Kidney glomerular epithelial cell (primary cell): ENCODE measurements around the gene RARG.
A peak's percentile ranks its signal among the peaks of the same experiment; 100 is the strongest.

Experiments
- DNase-seq: peaks from one replicate; lab custom pipeline; 2025; lab: John Stamatoyannopoulos, UW

The RARG gene

GRCh38 chr12:53223389-53224060 is 8.5 kb downstream of the RARG start:
- no peak for DNase-seq

GRCh38 chr12:53222806-53223261 is 9.2 kb downstream of the RARG start:
- no peak for DNase-seq

DNA sequence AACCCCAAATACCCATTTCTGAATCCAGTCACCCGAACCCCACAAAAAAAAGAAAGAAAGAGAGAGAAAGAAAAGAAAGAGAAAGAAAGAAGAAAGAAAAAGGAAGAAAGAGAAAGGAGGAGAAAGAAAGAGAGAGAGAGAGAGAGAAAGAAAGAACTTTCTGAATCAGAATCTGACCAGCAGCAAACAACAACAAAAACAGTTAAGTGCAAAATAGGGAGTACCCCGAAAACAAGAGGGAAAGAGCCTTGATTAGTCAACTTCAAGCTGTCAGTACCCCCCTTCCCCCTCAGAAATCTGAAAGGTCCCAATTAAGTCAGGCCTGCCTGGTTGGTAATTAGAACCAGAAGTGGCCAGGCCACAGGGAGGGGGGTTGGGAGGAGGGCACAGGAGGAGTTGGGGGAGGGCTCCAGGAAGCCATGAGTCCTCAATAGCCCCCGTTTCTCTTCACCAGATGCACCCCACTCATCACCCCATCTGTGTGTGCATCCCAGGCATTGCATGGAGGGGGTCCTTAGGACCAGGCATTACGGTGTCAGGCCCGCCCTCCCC is 9.8 kb downstream of the RARG start:
- no peak for DNase-seq

GRCh38 chr12:53221203-53222080 is 10.6 kb downstream of the RARG start:
- DNase-seq, result peak; percentile 48

- DNase-seq, result peak; percentile 90
These were observed 11.3 kb downstream of the RARG start for GRCh38 chr12:53220694-53221202.

- DNase-seq, result no peak
These were observed 11.9 kb downstream of the RARG start for GRCh38 chr12:53219956-53220693.

GRCh38 chr12:53219292-53219955 is 12.6 kb downstream of the RARG start:
- no peak for DNase-seq

- no peak for DNase-seq
These were observed 13.3 kb downstream of the RARG start for GRCh38 chr12:53218551-53219291.

- no peak for DNase-seq
These were observed 14.1 kb downstream of the RARG start for GRCh38 chr12:53217931-53218307.

- DNase-seq, result no peak
These were observed 14.7 kb downstream of the RARG start for GRCh38 chr12:53217051-53217930.

DNA sequence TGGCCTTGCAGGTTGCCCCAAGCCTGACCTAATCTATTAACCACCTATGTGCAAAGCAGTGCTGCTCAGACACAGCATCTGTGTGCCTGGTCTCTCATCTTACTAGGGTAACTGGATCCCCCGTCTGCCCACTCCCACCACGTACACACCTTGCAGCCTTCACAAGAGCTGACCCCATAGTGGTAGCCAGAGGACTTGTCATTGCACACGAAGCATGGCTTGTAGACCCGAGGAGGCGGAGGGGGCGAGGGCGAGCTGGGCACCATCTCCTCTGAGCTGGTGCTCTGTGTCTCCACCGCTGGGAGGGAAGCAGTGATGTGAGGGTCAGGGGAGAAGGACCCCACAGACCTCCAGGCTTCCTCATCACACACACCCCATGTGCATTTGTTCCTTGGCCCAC is 16.5 kb downstream of the RARG start:
- DNase-seq, result no peak

DNA sequence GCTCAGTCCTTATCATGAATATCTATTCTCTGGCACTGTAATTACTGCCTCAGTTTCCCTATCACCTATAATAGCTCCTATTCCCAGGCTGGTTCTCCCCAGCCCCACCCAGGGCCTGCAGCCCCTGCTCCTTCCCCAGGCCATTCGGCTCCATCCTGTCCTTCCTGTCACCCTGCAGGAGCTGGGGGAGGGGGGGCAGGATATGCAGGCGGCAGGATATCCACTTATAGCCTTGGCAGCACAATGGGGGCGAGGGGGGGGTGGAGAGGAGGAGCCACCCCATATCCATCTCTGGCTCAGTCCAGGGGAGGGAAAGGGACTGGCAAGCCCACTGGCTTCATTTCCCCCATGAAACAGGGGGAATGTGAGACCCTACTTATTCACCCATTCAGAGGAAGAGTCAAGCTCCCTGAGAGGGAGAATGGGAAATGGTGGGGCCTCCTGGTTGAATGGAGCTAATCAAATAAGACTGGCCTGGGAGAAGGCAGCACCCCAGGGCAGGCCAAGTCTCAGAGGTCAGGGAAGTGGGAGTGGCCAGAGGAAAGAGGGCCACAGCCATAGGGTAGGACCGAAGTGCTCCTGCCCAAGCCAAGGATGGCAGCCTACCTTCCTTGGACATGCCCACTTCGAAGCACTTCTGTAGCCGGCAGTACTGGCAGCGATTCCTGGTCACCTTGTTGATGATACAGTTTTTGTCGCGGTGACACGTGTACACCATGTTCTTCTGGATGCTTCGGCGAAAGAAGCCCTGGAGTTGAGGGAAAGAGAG is 17.1 kb downstream of the RARG start:
- no peak for DNase-seq

GRCh38 chr12:53214221-53214620 is 17.8 kb downstream of the RARG start:
- DNase-seq, result no peak

GRCh38 chr12:53213348-53213747 is 18.7 kb downstream of the RARG start:
- peak; percentile 25 for DNase-seq

DNA sequence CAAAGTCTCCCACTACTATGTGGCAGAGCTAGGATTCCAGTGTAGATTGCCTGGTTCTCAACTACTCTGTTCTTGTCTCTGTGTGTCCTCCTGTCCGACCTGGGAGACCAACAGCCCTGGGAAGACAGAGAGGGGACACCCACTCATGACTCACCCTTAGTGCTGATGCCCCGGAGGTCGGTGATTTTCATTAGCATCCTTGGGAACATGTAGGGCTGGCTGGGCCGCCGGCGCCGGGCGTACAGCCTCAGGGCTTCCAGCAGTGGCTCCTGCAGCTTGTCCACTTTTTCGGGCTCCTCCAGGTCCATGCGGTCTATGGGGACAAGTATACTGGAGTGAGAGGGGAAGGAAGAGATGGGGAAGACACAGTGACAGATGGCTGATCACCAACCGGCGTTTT is 19.1 kb downstream of the RARG start:
- no peak for DNase-seq

DNA sequence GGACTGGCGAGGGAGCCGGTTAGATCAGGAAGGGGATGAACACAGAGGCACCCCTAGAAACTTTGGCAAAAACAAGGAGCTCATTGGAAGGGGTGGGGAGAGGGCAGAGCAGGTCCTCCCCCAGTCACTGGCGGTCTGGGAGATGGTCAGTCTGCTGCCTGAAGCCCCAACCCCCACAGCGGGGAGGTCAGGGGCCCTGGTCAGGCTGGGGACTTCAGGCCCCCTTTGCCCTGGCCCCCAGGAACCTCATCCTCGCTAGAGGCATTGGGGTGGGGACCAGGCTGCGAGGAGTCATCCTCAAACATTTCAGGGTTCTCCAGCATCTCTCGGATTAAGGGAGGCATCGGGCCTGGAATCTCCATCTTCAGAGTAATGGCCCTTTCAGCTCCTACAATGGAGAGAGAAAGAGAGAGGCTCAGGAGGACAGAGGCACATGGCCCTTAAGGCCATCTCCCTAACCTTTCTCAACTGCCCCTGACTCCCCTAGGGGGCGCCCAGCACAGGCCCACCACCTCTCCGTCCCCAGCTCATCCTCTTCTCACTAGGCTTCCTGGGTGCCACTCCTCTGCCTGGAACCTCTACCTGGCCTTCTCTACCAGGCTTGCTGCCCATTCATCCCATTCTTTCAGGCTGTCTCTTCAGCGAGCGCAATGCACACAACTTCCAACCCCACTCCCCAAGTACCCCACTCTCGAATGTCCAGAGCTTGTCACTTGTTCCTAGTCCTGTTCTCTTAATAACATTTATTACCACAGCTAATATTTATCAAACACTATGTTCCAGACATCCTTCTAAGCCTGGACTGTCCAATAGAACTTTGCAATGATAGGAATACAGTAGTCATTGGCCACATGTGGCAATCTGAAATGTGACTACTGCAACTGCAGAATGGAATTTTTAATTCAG is 20.3 kb downstream of the RARG start:
- no peak for DNase-seq

GRCh38 chr12:53210843-53211242 is 21.2 kb downstream of the RARG start:
- DNase-seq, result no peak

DNA sequence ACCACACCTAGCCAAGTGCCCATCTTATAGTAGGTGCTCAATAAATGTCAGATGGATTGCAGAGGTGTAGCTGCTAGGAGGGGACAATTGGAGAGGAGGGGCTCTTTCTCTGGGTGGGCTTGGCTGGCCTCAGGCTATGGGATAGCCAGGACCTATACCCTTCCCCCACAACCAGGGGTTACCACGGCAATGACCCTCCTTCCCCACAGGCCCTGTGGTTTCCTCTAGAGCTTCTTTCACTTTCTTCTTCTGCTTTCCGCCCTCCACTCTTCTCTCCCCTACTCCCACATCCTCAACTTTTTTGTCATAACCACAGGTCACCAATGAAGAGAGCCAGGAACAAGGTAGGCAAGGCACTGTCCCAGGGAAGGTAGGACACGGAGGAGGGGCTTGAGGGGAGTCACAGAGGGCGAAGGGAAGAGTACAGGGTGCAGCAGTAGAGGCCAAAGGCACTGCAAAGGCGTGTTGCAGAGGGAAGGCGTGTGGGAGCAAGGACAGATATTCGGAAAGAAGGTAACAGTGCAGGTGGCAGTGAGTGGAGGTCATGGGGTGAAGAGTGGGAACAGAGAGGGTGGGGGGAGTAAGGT is 23.0 kb downstream of the RARG start:
- no peak for DNase-seq
